ENCODE data around the gene TOLLIP.

The TOLLIP gene

GRCh38 chr11:1301220-1302000 is 8.0 kb downstream of the TOLLIP start:
- H3K4me3 Mint-ChIP-seq: no peak overlapping the region
- DNase-seq (ENCODE audit: low spot score): no peak
- no peaks in the 10 kb centered on the region for H3K36me3 Mint-ChIP-seq (ENCODE audit: low read depth)
- H3K4me1 Mint-ChIP-seq (ENCODE audit: low read depth): no peaks in the 10 kb centered on the region
- H3K9me3 Mint-ChIP-seq: no peaks in the 10 kb centered on the region
- no peak overlapping the region for H3K27ac Mint-ChIP-seq
- H3K27me3 Mint-ChIP-seq (ENCODE audit: low read depth): no peaks in the 10 kb centered on the region

GRCh38 chr11:1300569-1301187 is 8.8 kb downstream of the TOLLIP start:
- no peak overlapping the region for H3K4me3 Mint-ChIP-seq
- no peaks in the 10 kb centered on the region for H3K9me3 Mint-ChIP-seq
- H3K27ac Mint-ChIP-seq: no peak overlapping the region
- H3K27me3 Mint-ChIP-seq (ENCODE audit: low read depth): no peaks in the 10 kb centered on the region
- no peak for DNase-seq (ENCODE audit: low spot score)
- no peaks in the 10 kb centered on the region for H3K4me1 Mint-ChIP-seq (ENCODE audit: low read depth)
- no peaks in the 10 kb centered on the region for H3K36me3 Mint-ChIP-seq (ENCODE audit: low read depth)

GRCh38 chr11:1300121-1300520 is 9.3 kb downstream of the TOLLIP start:
- no peak overlapping the region for H3K27ac Mint-ChIP-seq
- no peaks in the 10 kb centered on the region for H3K9me3 Mint-ChIP-seq
- no peak for DNase-seq (ENCODE audit: low spot score)
- no peaks in the 10 kb centered on the region for H3K27me3 Mint-ChIP-seq (ENCODE audit: low read depth)
- no peaks in the 10 kb centered on the region for H3K36me3 Mint-ChIP-seq (ENCODE audit: low read depth)
- H3K4me3 Mint-ChIP-seq: no peak overlapping the region
- H3K4me1 Mint-ChIP-seq (ENCODE audit: low read depth): no peaks in the 10 kb centered on the region

- no peak overlapping the region for H3K27ac Mint-ChIP-seq
- H3K9me3 Mint-ChIP-seq: no peaks in the 10 kb centered on the region
- no peak for DNase-seq (ENCODE audit: low spot score)
- no peaks in the 10 kb centered on the region for H3K27me3 Mint-ChIP-seq (ENCODE audit: low read depth)
- H3K4me3 Mint-ChIP-seq: no peak overlapping the region
- no peaks in the 10 kb centered on the region for H3K4me1 Mint-ChIP-seq (ENCODE audit: low read depth)
- H3K36me3 Mint-ChIP-seq (ENCODE audit: low read depth): no peaks in the 10 kb centered on the region
Measured at GRCh38 chr11:1299621-1300020, 9.8 kb downstream of the TOLLIP start.

GRCh38 chr11:1298695-1299492 is 10.5 kb downstream of the TOLLIP start:
- Mint-ChIP-seq H3K9me3 (no peaks in the 10 kb centered on the region), H3K4me1 (ENCODE audit: low read depth) (no peaks in the 10 kb centered on the region), H3K27ac (no peak overlapping the region), H3K4me3 (no peak overlapping the region), H3K27me3 (ENCODE audit: low read depth) (no peaks in the 10 kb centered on the region), H3K36me3 (ENCODE audit: low read depth) (no peaks in the 10 kb centered on the region)
- DNase-seq (ENCODE audit: low spot score): no peak

- Mint-ChIP-seq H3K27me3 (ENCODE audit: low read depth) (no peaks in the 10 kb centered on the region), H3K4me1 (ENCODE audit: low read depth) (no peaks in the 10 kb centered on the region), H3K9me3 (no peaks in the 10 kb centered on the region), H3K27ac (no peak overlapping the region), H3K36me3 (ENCODE audit: low read depth) (no peaks in the 10 kb centered on the region), H3K4me3 (no peak overlapping the region)
- no peak for DNase-seq (ENCODE audit: low spot score)
Measured at GRCh38 chr11:1297576-1298473, 11.6 kb downstream of the TOLLIP start.

- peaks cover 3% of the 10 kb centered on the region for H3K36me3 Mint-ChIP-seq (ENCODE audit: low read depth)
- no peak overlapping the region for H3K27ac Mint-ChIP-seq
- no peaks in the 10 kb centered on the region for H3K4me1 Mint-ChIP-seq (ENCODE audit: low read depth)
- H3K27me3 Mint-ChIP-seq (ENCODE audit: low read depth): no peaks in the 10 kb centered on the region
- DNase-seq (ENCODE audit: low spot score): no peak
- no peaks in the 10 kb centered on the region for H3K9me3 Mint-ChIP-seq
- no peak overlapping the region for H3K4me3 Mint-ChIP-seq
Measured at GRCh38 chr11:1297011-1297575, 12.3 kb downstream of the TOLLIP start.

- H3K4me3 Mint-ChIP-seq: no peak overlapping the region
- no peaks in the 10 kb centered on the region for H3K4me1 Mint-ChIP-seq (ENCODE audit: low read depth)
- H3K27ac Mint-ChIP-seq: no peak overlapping the region
- DNase-seq (ENCODE audit: low spot score): no peak
- H3K9me3 Mint-ChIP-seq: no peaks in the 10 kb centered on the region
- H3K27me3 Mint-ChIP-seq (ENCODE audit: low read depth): no peaks in the 10 kb centered on the region
- peaks cover 3% of the 10 kb centered on the region for H3K36me3 Mint-ChIP-seq (ENCODE audit: low read depth)
Measured at GRCh38 chr11:1296287-1296686, 13.1 kb downstream of the TOLLIP start.

- H3K4me3 Mint-ChIP-seq: no peak overlapping the region
- H3K27ac Mint-ChIP-seq: no peak overlapping the region
- H3K27me3 Mint-ChIP-seq (ENCODE audit: low read depth): no peaks in the 10 kb centered on the region
- H3K4me1 Mint-ChIP-seq (ENCODE audit: low read depth): no peaks in the 10 kb centered on the region
- no peak for DNase-seq (ENCODE audit: low spot score)
- no peaks in the 10 kb centered on the region for H3K9me3 Mint-ChIP-seq
- peaks cover 3% of the 10 kb centered on the region for H3K36me3 Mint-ChIP-seq (ENCODE audit: low read depth)
Measured at GRCh38 chr11:1295591-1295990, 13.8 kb downstream of the TOLLIP start.

- no peak overlapping the region for H3K27ac Mint-ChIP-seq
- H3K4me3 Mint-ChIP-seq: no peak overlapping the region
- DNase-seq (ENCODE audit: low spot score): no peak
- no peaks in the 10 kb centered on the region for H3K9me3 Mint-ChIP-seq
- no peaks in the 10 kb centered on the region for H3K4me1 Mint-ChIP-seq (ENCODE audit: low read depth)
- H3K36me3 Mint-ChIP-seq (ENCODE audit: low read depth): peaks cover 4% of the 10 kb centered on the region
- H3K27me3 Mint-ChIP-seq (ENCODE audit: low read depth): no peaks in the 10 kb centered on the region
Measured at GRCh38 chr11:1295086-1295485, 14.3 kb downstream of the TOLLIP start.

- Mint-ChIP-seq H3K36me3 (ENCODE audit: low read depth) (peaks cover 10% of the 10 kb centered on the region), H3K27ac (no peak overlapping the region), H3K27me3 (ENCODE audit: low read depth) (no peaks in the 10 kb centered on the region), H3K9me3 (no peaks in the 10 kb centered on the region), H3K4me3 (no peak overlapping the region), H3K4me1 (ENCODE audit: low read depth) (no peaks in the 10 kb centered on the region)
- DNase-seq (ENCODE audit: low spot score): no peak
Measured at GRCh38 chr11:1293619-1294015, 15.8 kb downstream of the TOLLIP start.

GRCh38 chr11:1292644-1293618 is 16.5 kb downstream of the TOLLIP start:
- H3K4me1 Mint-ChIP-seq (ENCODE audit: low read depth): no peaks in the 10 kb centered on the region
- H3K4me3 Mint-ChIP-seq: no peak overlapping the region
- H3K27me3 Mint-ChIP-seq (ENCODE audit: low read depth): no peaks in the 10 kb centered on the region
- no peak overlapping the region for H3K27ac Mint-ChIP-seq
- H3K9me3 Mint-ChIP-seq: no peaks in the 10 kb centered on the region
- DNase-seq (ENCODE audit: low spot score): no peak
- H3K36me3 Mint-ChIP-seq (ENCODE audit: low read depth): peaks cover 13% of the 10 kb centered on the region

Measured in T-helper 2 cell treated with Interferon-gamma antibody and Interleukin-4, amounts not matched to agents 5 μg/mL and 100 μg/mL, for 36 hours (primary cell).